Mammary epithelial cell (primary cell): ENCODE measurements around the gene AFP.

Source experiments
- EZH2 ChIP-seq: IDR thresholded peaks from 2 replicates; pipeline ENCODE4 v1.6.1; 2012; ENCODE audit warnings: low read length, inconsistent platforms, borderline replicate concordance
- TF ChIP-seq, protein P1 (sequence below), 2 donors: IDR thresholded peaks in 1 of 2; conservative IDR thresholded peaks in 1 of 2; 2 replicates each; pipeline ENCODE4 v1.5.1; 2011 to 2012; ENCODE audit warnings: inconsistent platforms in 2 of 2, low read length in 2 of 2, mild to moderate bottlenecking in 2 of 2, control low read depth in 1 of 2, low read depth in 1 of 2; ENCODE audit not compliant: insufficient read depth in 1 of 2; ENCODE audit errors: extremely low read depth in 1 of 2

DNA sequence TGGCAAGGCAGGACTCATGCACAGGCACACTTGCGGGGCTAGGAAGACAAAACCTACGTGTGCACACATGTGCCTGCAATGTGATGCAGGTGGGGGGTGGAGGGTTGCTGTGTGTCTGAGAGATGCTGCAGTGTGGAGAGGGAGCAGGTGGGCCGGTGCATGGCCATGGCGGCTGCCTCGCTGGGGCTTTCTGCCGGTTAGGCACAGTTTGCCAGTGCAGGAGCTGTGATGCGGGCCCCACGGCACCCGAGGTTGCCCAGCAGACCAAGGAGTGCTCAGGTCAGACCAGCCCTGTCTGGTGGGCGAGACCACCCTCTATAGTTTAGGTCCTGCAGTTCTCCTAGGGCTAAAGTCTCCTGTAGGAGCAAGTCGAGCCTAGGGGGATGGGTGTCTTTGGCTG lies 41.2 kb downstream of the AFP start:
- TF ChIP-seq, protein P1, sequence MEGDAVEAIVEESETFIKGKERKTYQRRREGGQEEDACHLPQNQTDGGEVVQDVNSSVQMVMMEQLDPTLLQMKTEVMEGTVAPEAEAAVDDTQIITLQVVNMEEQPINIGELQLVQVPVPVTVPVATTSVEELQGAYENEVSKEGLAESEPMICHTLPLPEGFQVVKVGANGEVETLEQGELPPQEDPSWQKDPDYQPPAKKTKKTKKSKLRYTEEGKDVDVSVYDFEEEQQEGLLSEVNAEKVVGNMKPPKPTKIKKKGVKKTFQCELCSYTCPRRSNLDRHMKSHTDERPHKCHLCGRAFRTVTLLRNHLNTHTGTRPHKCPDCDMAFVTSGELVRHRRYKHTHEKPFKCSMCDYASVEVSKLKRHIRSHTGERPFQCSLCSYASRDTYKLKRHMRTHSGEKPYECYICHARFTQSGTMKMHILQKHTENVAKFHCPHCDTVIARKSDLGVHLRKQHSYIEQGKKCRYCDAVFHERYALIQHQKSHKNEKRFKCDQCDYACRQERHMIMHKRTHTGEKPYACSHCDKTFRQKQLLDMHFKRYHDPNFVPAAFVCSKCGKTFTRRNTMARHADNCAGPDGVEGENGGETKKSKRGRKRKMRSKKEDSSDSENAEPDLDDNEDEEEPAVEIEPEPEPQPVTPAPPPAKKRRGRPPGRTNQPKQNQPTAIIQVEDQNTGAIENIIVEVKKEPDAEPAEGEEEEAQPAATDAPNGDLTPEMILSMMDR (conservative IDR thresholded peaks at IDR 0.05 in 1 of 2, IDR thresholded peaks at IDR 0.05 in 1 of 2; ENCODE audit: extremely low read depth in 1 of 2, insufficient read depth in 1 of 2, low read depth in 1 of 2, low read length in 2 of 2) = no peak
- TF ChIP-seq EZH2 = no peak
